Stimulated activated CD4-positive, alpha-beta T cell treated with anti-CD3 and anti-CD28 coated beads, Interleukin-1b, Interleukin-23, amount 100 ng/mL, for 4 hours (primary cell): Measurements from ENCODE around the gene NFKBIE.

Source experiments
- DNase-seq, 2 donors: peaks; one replicate each; pipeline ENCODE4 v3.0.0-alpha.2; 2020; ENCODE audit warnings: low read depth in 2 of 2

NFKBIE gene

DNA sequence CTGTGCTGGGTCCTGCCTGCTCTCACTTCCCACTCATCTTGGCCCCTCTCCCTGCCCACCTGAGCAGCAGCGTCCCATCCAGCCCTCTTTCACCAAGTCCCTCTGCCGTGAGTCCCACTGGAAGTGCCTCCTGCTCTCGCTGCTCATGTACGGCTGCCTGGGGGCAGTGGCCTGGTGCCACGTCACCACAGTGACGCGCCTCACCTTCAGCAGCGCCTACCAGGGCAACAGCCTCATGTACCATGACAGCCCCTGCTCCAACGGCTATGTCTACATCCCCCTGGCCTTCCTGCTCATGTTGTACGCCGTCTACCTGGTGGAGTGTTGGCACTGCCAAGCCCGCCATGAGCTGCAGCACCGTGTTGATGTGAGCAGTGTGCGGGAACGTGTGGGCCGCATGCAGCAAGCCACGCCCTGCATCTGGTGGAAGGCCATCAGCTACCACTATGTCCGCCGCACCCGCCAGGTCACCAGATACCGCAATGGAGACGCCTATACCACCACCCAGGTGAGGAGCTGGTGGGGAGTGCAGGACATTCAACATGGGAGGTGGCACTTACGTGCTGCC lies 7.7 kb upstream of the NFKBIE start:
- no peak for DNase-seq

DNA sequence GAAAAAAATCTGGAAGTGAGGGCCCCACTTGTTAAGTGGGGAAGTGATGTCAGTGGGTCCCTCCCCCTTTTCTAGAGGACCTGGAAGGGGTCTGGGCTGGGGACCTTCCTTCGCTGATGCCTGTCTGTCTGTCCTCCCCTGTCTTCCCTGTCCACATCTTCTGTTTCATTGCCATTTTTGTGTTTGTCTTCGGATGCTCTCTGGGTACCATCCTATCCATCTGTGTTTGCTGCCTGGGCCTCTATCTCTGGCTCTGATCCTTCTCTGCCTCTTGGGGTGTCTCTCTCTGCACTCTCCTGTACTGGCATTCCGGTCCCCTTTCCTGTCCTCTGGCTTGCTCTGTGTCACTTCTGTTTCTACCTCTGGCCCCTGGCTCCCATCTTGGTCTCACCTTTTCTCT lies 7.2 kb upstream of the NFKBIE start:
- DNase-seq: no peak

DNA sequence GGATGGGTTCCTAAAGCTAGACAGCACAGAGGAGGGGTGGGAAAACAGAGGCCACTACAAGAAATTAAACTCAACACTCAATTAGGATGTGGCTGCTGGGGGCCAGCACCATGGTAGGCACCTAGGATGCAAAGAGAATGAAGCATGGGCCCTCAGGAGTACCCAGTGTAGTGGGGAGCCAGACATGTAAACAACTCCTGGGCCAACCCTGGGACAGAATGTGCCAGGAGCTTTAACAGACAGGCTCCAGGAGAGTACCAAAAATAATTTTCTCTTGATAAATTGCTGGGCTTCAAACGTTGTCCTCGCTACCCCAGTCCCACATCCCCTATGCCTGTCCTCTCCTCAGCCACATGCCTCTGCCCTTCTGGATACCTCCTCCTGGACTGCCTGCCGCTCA lies 6.6 kb upstream of the NFKBIE start:
- DNase-seq: no peak

- DNase-seq: no peak
These were observed 6.0 kb upstream of the NFKBIE start for GRCh38 chr6:44271406-44271723.

- DNase-seq: no peak
These were observed 5.4 kb upstream of the NFKBIE start for GRCh38 chr6:44270526-44271405.

DNA sequence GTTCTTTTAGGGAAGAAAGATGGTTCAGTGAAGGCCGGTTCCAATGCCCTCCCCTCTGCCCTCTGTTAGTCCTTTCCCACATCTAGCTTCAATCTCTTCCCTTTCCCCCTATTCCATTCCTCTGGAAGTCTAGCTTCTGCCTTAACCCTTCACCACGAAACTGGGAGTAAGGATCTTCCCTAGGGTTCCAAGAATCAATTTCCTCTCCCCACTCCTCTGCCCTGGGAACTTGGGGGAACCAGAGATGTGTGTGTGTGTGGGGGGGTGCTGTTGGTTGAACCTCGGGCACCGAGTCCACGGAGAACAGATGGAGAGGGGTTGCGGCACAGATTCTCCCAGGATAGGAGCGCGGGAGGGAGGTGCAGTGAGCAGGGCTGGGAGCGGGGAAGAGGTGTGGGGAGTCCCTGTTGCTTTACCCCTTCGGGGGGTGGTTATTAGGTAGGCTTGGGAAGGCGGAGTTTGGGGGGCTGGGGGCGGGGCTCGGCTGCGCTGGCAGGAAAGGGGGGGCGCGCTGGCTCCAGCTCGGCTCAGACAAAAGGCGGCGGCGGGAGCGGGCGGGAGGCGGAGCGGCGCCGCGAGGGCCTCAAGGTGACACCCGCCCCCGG lies 4.7 kb upstream of the NFKBIE start, which contains the start of gene TMEM151B:
Gene TMEM151B, plus strand, starts transcription at position 530 of the 605 bp plus-strand sequence. CDS start 293 bp downstream, outside the sequence.
- DNase-seq: no peak

GRCh38 chr6:44269178-44269920 lies 4.0 kb upstream of the NFKBIE start:
- no peak for DNase-seq

DNA sequence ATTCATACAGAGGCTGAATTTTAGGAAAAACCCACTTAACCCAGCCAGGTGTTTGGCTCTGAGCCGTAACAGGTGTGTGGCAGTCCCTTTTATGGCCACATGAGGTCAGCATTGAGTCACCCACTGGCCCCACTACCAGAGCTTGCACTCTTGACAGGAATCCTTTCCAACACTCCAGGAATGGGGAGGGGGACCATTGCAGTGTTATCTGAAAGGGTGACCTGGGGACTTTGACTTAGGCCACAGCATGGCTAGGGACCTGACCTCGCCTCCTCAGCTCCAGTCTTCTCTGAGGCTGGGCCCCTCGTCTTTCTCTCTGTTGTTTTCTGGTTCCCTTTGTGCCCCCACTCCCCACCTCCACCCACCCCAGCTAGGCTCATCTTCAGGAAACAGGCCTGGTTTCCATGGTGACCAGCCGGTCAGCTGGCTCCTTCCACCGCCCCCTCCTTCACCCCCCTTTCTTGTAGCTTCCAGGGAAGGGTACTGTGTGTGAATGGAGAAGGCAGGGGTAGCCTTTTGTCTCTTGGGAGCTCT lies 2.8 kb upstream of the NFKBIE start:
- peak in 1 of 2 donors; percentile 60 for DNase-seq

DNA sequence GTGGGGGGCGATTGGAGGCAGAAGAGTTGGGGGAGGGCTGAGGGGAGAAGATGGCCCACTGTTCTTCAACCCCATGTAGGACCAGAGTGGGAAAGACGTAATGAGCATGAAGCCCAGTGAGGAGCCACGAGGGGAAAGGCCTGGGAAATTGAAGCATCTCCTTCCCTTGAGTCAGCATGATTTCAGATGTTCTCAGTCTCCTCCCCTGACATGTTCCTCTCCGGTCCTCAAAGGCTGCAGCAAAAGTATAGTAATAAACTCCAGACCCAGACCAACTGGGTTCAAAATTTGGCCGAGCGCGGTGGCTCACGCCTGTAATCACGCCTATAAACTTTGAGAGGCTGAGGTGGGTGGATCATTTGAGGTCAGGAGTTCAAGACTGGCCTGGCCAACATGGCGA lies 1.9 kb upstream of the NFKBIE start:
- DNase-seq: no peak

DNA sequence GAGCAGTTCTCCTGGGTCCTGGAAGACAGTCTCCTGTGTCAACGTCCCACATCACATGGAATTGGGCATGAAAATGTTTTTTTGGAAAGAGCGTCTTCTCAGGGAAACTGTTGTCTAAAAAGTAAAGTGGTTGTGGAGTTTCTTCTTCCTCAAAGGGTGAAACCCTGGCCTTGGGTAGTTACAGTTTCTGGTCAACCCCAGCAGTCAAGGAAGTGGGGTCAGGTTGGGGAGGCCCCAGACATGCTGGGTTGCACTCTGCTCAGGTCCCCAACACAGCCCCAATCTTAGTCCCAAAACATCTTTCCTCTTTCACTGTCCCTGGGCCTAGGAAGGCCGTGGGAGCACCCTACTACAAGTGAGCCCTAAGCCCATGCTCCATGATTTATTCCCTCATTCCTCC lies 996 bp upstream of the NFKBIE start:
- DNase-seq: no peak

- DNase-seq: no peak
These were observed 427 bp upstream of the NFKBIE start for GRCh38 chr6:44265722-44266233.

- no peak for DNase-seq
These were observed 971 bp downstream of the NFKBIE start for GRCh38 chr6:44264154-44265006.

GRCh38 chr6:44263354-44264100 lies 1.8 kb downstream of the NFKBIE start:
- DNase-seq: no peak

DNA sequence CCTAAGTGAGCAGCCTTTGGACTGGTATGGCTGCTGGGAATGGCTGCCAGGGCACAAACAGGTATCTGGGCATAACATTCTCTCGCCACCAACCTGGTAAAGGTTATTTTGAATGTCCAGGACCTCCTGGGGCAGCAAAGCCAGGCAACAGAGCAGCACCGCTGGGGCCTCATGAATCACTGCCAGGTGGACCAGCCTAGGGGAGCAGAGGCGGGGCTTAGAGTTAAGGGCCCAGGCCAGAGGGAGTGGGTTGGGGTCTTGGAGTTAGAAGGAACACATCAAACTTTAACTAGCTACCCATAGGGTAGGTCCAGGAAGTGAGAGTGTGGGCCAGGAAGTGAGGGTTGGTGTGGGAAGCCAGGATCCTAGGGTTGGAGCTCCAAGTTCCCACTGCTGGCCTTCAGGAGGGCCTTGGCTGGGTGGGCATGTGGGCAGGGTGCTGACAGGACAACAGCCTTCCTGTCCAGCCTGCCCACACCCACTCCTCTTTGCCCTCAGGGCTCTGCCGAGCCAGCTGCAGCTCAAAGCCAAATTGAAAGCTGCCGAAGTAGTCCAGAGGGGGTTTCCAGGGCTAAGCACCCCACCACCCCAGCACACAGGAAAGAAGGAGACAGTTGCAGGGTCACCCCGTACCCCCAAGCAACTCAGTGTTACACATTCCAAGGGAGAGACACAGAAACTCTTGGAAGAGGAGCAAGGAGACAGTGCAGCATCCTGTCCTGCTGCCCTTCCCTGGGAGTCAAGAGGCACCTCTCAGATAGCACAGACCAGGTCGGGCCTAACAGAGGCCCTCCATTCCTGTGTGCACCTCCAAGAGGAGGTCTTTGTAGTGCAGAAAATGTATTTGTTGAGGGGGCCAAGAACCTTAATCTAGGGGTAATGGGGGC lies 2.6 kb downstream of the NFKBIE start:
- DNase-seq: no peak

- no peak for DNase-seq
These were observed 3.8 kb downstream of the NFKBIE start for GRCh38 chr6:44261581-44261980.

DNA sequence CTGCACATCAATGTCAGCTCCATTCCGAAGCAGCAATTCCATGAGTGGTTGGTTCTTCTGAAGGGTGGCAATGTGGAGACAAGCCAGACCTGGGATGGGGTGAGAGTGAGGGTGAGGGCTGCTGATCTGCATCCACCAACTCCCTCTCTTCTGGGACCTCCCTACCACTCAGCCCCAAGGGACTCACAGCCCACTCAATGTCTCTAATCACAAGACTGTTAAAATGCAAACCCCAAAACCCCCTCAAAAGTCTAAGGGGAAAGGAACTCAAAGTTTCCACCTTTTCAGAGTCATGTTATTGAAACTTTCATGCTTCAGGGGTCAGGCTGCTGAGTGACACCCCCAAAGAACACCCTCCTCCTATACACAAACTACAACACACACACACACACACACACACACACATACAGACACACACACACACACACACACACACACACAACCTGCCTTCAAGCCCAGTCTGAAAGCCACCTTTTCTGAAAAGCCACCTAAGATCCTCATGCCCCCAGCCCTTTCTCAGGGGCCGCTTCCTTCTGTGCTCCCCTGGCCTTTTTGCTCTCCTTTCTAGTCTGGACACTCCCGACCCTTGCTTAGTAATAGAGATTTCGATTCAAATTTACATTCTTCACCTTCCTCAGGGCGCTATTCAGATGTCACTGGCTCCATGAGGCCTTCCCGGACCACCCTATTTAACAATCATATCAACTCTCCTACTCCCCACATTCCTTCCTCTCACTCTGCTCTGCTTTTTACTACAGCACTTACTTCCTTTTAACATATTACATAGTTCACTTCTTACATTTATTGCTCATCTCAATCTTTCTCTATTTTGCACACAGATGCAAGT lies 4.7 kb downstream of the NFKBIE start:
- no peak for DNase-seq

- DNase-seq: no peak
These were observed 5.3 kb downstream of the NFKBIE start for GRCh38 chr6:44260011-44260410.

DNA sequence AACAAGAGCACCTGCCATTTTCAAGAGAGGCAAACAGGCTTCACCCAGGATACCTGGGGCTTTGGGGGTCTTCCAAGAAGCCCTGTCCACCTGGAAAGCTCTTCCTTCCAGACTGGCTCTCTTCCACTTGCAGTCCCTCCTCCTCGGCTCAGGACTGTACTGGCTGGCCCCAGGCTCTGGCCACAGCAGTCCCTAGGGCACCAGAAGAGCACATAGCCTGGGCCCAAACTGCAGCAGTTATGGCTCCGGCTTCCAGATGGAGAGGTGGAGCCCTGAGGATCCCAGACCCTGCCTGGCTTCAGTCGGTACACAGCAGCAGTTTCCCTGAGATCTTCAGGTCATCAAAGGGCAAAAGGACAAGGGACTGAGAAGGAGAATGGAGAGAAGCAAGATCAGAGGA lies 6.4 kb downstream of the NFKBIE start:
- DNase-seq: no peak
